ENCODE measurements around the gene LENEP.

The LENEP gene, protein sequence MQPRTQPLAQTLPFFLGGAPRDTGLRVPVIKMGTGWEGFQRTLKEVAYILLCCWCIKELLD

GRCh38 chr1:154993572-154994268 is at the start of gene LENEP:
Gene LENEP (plus strand): TSS chr1:154993586. CDS start chr1:154993608, 22 bp downstream.
- DNase-seq (ENCODE audit: low read depth) = no peak

DNA sequence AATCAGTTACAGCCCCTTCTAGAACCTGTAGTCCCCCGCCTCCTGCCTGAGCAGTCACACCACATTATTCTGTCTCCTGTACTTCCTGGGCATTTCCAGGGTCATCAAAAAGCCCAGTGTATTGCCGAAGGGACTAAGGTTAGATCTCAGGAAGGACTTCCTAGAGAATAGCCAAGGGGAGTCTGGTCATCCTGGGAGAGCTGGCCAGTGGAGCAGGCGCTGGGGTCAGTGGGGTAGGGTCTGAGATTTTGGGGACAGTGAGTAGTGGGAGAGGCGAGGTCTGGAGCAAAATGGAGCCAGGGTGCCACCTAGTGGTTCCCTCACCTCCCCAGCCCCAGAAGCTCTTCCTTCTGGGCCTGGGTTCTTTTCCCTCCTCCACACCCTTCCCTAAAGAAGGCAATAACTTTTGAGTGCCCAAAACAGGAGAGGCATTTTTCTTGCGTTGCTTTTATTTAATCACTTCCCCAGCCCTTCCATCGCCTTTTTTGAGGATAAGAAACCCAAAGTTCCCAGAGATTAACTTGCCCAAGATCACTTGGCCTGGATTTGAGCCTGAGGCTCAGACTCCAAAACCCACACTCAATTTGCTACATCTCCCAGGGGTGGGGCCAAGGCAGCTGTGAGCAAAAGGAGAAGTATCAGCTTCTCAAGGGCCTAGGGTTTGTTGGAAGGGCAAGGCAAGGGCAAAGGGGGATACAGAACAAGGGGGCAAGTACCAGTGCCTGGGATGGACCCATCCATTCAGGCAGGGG is 49.6 kb upstream of the LENEP start:
- peak; percentile 47 for DNase-seq (ENCODE audit: low read depth)

DNA sequence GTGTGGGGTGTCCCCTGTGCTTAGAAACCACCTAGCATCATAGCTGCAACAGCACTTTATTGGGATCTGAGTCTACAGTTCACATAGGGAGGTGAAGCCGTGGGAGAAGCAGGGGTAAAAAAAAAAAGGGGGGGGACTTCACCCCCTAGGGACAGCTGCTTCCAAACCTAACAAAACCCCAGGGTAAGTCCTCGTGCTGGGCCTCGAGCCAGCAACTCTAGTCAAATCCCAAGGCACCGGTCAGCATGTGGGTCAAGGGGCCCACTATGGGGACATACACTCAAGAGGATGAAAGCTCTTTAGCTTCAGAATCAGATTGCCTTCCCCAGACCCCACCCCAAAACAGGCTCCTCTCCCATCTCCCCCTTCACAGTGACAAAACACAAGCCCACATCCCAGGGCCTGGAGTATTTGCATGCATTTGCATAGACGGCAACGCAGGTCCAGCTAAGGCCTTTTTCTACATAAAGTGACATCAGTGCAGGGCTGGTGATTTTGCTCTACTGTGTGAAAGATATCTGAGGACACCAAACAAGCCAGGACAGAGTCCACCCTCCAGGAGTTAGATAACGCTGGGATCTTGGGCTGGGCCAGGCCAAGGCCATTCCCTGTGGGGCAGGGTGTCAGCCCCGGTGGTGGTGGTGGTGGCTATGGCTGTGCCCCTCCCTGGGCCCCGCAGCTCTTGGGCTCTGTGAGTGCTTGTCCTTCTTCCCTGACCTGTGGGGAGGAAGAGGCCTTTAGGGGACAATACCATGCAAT is 48.8 kb upstream of the LENEP start:
- no peak for DNase-seq (ENCODE audit: low read depth)

DNA sequence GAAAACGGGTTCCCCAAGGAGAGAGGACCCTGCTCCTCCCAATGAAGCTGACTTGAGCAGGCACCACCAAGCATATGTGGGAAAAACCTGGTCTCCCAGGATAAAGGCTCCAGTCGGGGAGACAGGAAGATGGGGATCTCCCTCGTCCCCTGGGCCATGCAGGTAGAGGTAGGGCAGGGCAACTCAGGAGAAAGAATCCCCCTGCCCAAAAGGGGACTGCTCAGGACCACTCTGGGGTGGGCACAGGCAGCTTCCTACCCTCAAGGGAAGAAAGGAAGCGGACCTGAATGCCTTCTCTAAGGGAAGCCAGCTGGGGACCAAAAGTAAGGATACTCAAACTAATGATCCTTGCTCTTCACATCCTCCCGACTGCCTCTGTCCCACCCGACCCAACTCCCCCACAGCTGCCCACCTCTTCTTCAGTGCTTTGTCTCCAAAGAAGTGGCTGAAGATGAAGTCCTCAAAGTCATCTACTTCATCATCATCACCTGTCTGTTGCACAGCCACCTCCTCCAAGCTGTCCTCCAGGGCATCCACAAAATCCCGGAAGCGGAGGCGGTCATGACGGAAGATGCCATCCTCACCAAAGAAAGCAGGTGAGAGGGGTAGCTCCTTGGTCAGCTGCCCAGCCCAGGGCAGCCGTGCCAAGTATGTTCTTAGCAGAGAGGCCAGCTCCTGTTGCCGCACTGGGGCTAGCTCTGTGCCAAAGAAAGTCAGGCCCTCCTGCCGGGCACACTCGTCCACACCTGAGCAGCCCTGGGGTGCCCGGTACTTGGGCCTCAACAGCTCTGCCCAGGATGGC is 48.0 kb upstream of the LENEP start:
- DNase-seq (ENCODE audit: low read depth) = no peak

- no peak for DNase-seq (ENCODE audit: low read depth)
Observed at GRCh38 chr1:154945962-154946850, 47.2 kb upstream of the LENEP start.

GRCh38 chr1:154948079-154948478 is 45.3 kb upstream of the LENEP start:
- no peak for DNase-seq (ENCODE audit: low read depth)

GRCh38 chr1:154951901-154952657 is 41.3 kb upstream of the LENEP start:
- DNase-seq (ENCODE audit: low read depth) = no peak

DNA sequence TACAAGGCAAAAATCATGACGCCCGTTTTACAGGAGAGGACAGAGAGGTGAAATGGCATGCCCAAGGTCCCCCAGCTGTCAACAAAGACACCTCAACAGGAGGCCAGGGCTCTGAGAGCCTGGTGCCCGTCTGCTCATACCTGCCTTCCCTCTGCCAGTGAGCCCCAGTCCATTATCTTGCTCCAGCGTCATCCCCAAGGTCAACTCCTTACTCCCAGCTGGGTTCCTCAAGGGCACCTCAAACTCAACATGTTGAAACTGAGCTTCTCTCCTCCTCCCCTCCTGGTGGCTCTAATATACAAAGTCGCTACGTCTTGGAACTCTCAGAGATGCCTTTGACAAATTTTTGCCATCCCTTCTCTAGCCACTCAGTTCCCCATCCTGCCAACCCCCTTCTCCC is 40.7 kb upstream of the LENEP start:
- no peak for DNase-seq (ENCODE audit: low read depth)

DNA sequence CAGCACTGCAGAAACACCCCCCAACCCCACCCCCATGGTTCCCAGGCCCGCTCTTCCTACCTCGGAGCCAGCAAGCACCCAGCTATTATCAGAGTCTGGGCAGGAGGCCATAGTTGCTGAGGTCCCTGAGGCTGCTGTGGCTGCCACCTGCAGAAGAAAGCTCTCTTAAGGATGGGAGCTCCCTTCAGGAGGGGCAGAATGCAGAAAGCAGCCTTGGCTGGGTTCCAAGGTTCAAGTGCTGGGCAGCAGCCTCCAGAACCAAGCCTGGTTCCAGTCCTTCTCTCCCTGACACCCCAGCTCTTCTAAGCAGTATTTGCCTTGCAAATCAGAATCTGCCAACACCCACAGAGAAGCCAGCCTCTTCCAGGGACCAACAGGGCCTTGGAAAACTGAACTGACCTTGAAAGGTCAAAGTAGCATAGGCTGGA is 39.8 kb upstream of the LENEP start:
- DNase-seq (ENCODE audit: low read depth) = no peak

GRCh38 chr1:154954541-154954940 is 38.8 kb upstream of the LENEP start:
- no peak for DNase-seq (ENCODE audit: low read depth)

DNA sequence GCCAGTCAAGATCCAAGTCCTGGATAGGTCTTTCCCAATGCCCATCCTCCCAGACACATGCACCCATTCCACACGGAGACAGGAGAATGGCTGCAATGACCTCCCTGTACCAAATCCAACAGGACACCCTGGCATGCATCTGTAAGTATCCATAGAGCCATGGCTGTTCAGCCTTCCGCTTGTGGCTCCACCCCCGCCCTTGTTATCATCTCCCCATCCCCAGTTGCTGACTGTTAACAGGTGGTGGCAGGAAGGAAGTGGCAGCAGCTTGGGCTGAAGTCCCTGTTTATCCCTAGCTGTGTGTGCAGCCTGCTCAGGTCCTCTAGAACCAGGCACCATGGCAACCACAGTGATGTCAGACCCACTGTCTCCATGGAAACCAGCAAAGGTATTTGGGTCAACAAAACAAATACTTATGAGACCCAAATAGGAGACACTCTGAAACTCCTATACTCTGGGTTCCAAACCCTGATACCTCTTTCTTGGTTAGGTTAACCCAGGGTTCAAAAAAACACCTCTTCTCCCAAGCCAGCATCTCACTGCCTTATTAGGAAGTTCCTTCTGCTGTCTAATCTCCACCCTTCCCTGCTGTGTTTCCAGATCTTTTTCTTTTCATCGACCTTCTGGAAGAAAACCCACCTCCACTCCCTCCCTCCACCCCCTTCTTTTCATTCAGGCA is 38.2 kb upstream of the LENEP start:
- DNase-seq (ENCODE audit: low read depth) = peak; percentile 73

GRCh38 chr1:154955718-154956543 is 37.5 kb upstream of the LENEP start, which contains the start of gene PBXIP1:
Gene PBXIP1 (minus strand): TSS chr1:154956099. CDS start chr1:154953721, 2,378 bp downstream.
- peak; percentile 92 for DNase-seq (ENCODE audit: low read depth)

DNA sequence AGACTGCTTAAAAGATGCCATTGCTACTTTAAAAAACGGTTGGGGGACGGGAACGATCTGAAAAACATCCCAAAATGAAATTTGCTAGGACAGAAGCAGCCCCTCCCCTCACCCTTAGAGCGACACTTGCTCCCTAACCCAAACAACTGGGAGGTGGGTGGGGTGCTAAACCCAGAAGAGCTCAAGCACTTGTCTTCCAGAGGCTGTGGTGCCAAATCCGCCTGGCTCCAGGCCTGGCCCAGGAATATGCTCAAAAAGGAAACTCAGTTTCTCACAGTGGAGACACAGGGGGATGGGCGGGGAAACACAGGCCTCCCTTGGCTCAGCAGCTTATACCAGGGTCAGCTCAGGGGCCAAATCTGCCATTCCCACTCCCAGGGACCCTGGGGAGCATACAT is 36.8 kb upstream of the LENEP start:
- DNase-seq (ENCODE audit: low read depth) = no peak

GRCh38 chr1:154957091-154957657 is 36.2 kb upstream of the LENEP start:
- no peak for DNase-seq (ENCODE audit: low read depth)

DNA sequence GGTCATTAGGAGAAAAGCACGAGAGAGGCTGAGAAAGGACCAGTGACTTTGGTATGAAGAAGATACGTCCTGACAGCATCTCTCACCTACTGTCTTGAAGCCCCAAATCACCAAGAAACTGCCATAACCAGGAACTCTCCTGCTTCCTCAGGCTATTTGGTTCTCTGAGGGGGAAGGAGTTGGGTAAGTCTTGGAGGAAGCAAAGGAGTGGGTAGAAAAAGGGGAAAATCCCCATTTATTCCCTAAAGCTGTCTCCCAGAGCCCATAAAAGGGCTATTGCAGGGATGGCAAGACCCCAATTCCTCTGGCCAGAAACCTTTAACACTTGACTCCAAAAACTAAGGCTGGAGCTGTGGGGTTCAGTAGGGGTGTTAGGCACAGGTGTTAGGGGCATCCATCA is 35.4 kb upstream of the LENEP start:
- no peak for DNase-seq (ENCODE audit: low read depth)

DNA sequence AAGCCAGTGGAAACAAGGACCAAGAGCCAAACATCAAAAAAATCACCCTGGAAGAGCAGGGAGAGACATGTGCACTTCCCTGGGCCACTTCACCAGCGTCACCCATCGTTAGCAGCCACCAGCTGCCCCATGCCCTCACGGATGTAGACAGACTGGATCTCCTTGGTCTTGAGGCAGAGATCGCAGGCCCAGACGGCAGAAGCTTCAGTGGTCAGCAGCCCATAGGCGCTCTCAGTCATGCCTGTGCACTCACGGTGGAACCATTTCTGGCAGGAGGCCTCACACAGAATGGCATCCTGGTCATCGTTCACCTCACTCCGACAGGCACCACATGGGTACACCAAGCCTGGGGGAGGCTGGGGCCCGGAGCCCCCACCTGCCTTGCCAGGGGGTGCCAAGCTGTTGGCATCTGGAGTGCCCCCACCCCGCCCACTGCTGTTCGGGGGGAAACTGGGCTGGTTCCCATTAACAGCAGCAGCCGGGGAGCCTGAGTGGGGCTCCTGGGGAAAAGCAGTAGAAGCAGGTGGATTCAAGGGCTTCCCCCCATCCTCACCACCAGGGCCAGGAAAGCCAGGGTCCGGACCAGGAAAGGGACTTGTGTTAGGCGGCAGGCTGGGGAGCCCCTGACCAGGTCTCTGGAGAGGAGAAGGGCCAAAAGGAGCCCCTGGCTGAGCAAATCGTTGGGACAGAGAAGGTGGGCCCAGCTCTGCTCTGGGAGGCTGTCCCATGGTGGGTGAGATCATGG is 34.5 kb upstream of the LENEP start:
- DNase-seq (ENCODE audit: low read depth) = no peak

GRCh38 chr1:154959426-154959780 is 34.0 kb upstream of the LENEP start:
- no peak for DNase-seq (ENCODE audit: low read depth)

Measured in EH (cell line).